Measurements from ENCODE around the gene JAZF1.

- no peak for TF ChIP-seq EZH2 (IDR thresholded peaks at IDR 0.05; ENCODE audit: low read depth)
- TF ChIP-seq CTCF (conservative IDR thresholded peaks at IDR 0.05): no peak
Observed at GRCh38 chr7:28178599-28178998, 2.0 kb downstream of the JAZF1 start.

All from PC-9 (cell line).